Measurements from ENCODE around the gene RPL10.

Gene RPL10

GRCh38 chrX:154449618-154450017 is 51.4 kb downstream of the RPL10 start:
- no peak for DNase-seq (ENCODE audit: low read depth)

- DNase-seq (ENCODE audit: low read depth) = no peak
These were observed 52.1 kb downstream of the RPL10 start for GRCh38 chrX:154450312-154450711.
